C4-2B (cell line): ENCODE measurements around the gene NDUFAF2.

ENCODE experiments used
- CTCF ChIP-seq: fragments of 450-650 bp; conservative IDR thresholded peaks from 2 replicates; pipeline ENCODE4 v1.5.1; 2017; ENCODE audit warnings: mild to moderate bottlenecking
- ZFX ChIP-seq: fragments of 450-650 bp; IDR thresholded peaks from 2 replicates; pipeline ENCODE4 v1.6.1; 2017

- TF ChIP-seq CTCF, result no peak; the same call in 1 of the 2 replicates
- TF ChIP-seq ZFX, result no peak
Observed at GRCh38 chr5:61159070-61159469, 214.1 kb downstream of the NDUFAF2 start.
